Neural crest cell (in vitro differentiated cells): ENCODE measurements around the gene DNAJC11. TPM values are rescaled to one million over a fixed set of nuclear protein-coding genes. Genes with fewer than 3 reads are reported as not detected.

Source experiments
- DNase-seq: peaks from one replicate; pipeline ENCODE4 v3.0.0; 2021; ENCODE audit warnings: low read depth, mixed read lengths, low spot score
- H3K27ac Mint-ChIP-seq: one replicate; pipeline ENCODE4 v1.8.0; 2021; ENCODE audit warnings: mild to moderate bottlenecking, mixed read lengths; ENCODE audit not compliant: unreplicated experiment
- H3K27me3 Mint-ChIP-seq: 2 replicates; pipeline ENCODE4 v1.8.0; 2021; ENCODE audit warnings: low read depth, mild to moderate bottlenecking, mixed read lengths
- H3K36me3 Mint-ChIP-seq: 2 replicates; pipeline ENCODE4 v1.8.0; 2021; ENCODE audit warnings: low read depth, mild to moderate bottlenecking, mixed read lengths
- H3K4me1 Mint-ChIP-seq: 2 replicates; pipeline ENCODE4 v1.8.0; 2021; ENCODE audit warnings: mixed read lengths
- H3K4me3 Mint-ChIP-seq: one replicate; pipeline ENCODE4 v1.8.0; 2021; ENCODE audit warnings: mild to moderate bottlenecking, mixed read lengths
- H3K9me3 Mint-ChIP-seq: 2 replicates; pipeline ENCODE4 v1.8.0; 2021; ENCODE audit warnings: mixed read lengths
- CTCF ChIP-seq: fragments of 200-600 bp; sonication (generic); conservative IDR thresholded peaks from 2 replicates; pipeline ENCODE4 v1.5.0; 2021; ENCODE audit warnings: antibody characterized with exemption, mild to moderate bottlenecking
- total RNA-seq: library from RNA; stranded (reverse); gene quantifications from 2 replicates; pipeline ENCODE4 v1.2.1, GENCODE V29; 2021

The DNAJC11 gene
- total RNA-seq, 1 donor from 2014 or later: 86.6 TPM

GRCh38 chr1:6692956-6693355 lies 8.7 kb downstream of the DNAJC11 start:
- TF ChIP-seq CTCF: no peak
- Mint-ChIP-seq H3K4me1 (peaks cover 9% of the 10 kb centered on the region), H3K27ac (no peak overlapping the region)

GRCh38 chr1:6691507-6691906 lies 10.1 kb downstream of the DNAJC11 start:
- no peak for DNase-seq
- peaks cover 13% of the 10 kb centered on the region for H3K4me1 Mint-ChIP-seq
- no peak for TF ChIP-seq CTCF
- no peak overlapping the region for H3K27ac Mint-ChIP-seq
- H3K9me3 Mint-ChIP-seq: no peaks in the 10 kb centered on the region
- no peaks in the 10 kb centered on the region for H3K27me3 Mint-ChIP-seq
- H3K4me3 Mint-ChIP-seq: no peak overlapping the region
- H3K36me3 Mint-ChIP-seq: no peaks in the 10 kb centered on the region

More at GRCh38 chr1:6692956-6693355, 8.7 kb downstream of the DNAJC11 start:
- no peak for DNase-seq
- H3K9me3 Mint-ChIP-seq: no peaks in the 10 kb centered on the region
- H3K27me3 Mint-ChIP-seq: no peaks in the 10 kb centered on the region
- H3K4me3 Mint-ChIP-seq: no peak overlapping the region
- H3K36me3 Mint-ChIP-seq: no peaks in the 10 kb centered on the region

- no peak overlapping the region for H3K27ac Mint-ChIP-seq
- DNase-seq: no peak
- H3K27me3 Mint-ChIP-seq: no peaks in the 10 kb centered on the region
- no peak overlapping the region for H3K4me3 Mint-ChIP-seq
- H3K36me3 Mint-ChIP-seq: no peaks in the 10 kb centered on the region
- no peaks in the 10 kb centered on the region for H3K9me3 Mint-ChIP-seq
- peaks cover 13% of the 10 kb centered on the region for H3K4me1 Mint-ChIP-seq
- TF ChIP-seq CTCF: no peak
Measured at GRCh38 chr1:6690186-6690585, 11.4 kb downstream of the DNAJC11 start.

DNA sequence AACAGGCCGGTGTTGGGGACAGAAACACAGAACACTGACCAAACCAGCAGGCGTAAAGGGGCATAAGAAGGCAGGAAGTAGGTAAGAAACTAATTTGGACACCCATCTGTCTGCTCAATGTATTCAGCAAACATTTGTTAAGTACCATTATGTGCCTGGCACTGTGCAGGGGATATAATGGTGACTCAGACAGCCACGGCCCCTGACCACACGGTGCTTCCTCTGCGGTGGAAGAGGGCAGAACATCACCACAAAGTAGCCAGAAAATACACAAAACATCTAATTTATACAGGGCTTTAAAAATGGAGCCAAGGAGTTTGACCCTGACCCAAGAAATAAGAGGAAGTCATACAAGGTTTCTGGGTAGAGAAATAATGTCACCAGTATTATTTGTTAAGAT lies 12.9 kb downstream of the DNAJC11 start:
- no peak overlapping the region for H3K4me3 Mint-ChIP-seq

GRCh38 chr1:6688001-6688400 lies 13.6 kb downstream of the DNAJC11 start:
- Mint-ChIP-seq H3K27ac (no peak overlapping the region), H3K9me3 (no peaks in the 10 kb centered on the region), H3K4me3 (no peak overlapping the region)

More for the DNA sequence above, 12.9 kb downstream of the DNAJC11 start:
- no peak for DNase-seq
- Mint-ChIP-seq H3K36me3 (no peaks in the 10 kb centered on the region), H3K27ac (no peak overlapping the region), H3K4me1 (peaks cover 8% of the 10 kb centered on the region), H3K9me3 (no peaks in the 10 kb centered on the region), H3K27me3 (no peaks in the 10 kb centered on the region)
- TF ChIP-seq CTCF: no peak

More at GRCh38 chr1:6688001-6688400, 13.6 kb downstream of the DNAJC11 start:
- TF ChIP-seq CTCF: no peak
- DNase-seq: no peak
- Mint-ChIP-seq H3K27me3 (no peaks in the 10 kb centered on the region), H3K36me3 (no peaks in the 10 kb centered on the region), H3K4me1 (peaks cover 8% of the 10 kb centered on the region)
